Thyroid gland (tissue), 4 donors: ENCODE data around the gene ERICH3.

ENCODE experiments used
- POLR2A ChIP-seq, 2 donors: fragments of 450-650 bp; IDR thresholded peaks; one replicate each; pipeline ENCODE4 v1.6.1; 2017; ENCODE audit warnings: antibody characterized with exemption in 2 of 2, mild to moderate bottlenecking in 2 of 2, moderate library complexity in 1 of 2
- TF ChIP-seq, protein P1 (sequence below), 6 experiments: fragments of 200-600 bp in 3 of 6; fragments of 450-650 bp in 3 of 6; sonication (generic) in 3 of 6; IDR thresholded peaks; one replicate each; pipeline ENCODE4 v1.5.1; 2016 to 2019; ENCODE audit warnings: antibody characterized with exemption in 6 of 6, mild to moderate bottlenecking in 2 of 6, inconsistent platforms in 1 of 6, moderate library complexity in 1 of 6

GRCh38 chr1:74690909-74691308 is 17.3 kb upstream of the ERICH3 start:
- TF ChIP-seq POLR2A (IDR thresholded peaks at IDR 0.05) = no peak
- TF ChIP-seq, protein P1, sequence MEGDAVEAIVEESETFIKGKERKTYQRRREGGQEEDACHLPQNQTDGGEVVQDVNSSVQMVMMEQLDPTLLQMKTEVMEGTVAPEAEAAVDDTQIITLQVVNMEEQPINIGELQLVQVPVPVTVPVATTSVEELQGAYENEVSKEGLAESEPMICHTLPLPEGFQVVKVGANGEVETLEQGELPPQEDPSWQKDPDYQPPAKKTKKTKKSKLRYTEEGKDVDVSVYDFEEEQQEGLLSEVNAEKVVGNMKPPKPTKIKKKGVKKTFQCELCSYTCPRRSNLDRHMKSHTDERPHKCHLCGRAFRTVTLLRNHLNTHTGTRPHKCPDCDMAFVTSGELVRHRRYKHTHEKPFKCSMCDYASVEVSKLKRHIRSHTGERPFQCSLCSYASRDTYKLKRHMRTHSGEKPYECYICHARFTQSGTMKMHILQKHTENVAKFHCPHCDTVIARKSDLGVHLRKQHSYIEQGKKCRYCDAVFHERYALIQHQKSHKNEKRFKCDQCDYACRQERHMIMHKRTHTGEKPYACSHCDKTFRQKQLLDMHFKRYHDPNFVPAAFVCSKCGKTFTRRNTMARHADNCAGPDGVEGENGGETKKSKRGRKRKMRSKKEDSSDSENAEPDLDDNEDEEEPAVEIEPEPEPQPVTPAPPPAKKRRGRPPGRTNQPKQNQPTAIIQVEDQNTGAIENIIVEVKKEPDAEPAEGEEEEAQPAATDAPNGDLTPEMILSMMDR (IDR thresholded peaks at IDR 0.05) = no peak
